Fibroblast of lung (primary cell): Measurements from ENCODE around the gene BHMT2. TPM values are rescaled to one million over a fixed set of nuclear protein-coding genes. Genes with fewer than 3 reads are reported as not detected.

Experiments used
- DNase-seq, 2 donors: peaks; one replicate each; pipeline versions ENCODE4 v3.0.0 to v3.0.0-alpha.2; 2010; ENCODE audit warnings: low read depth in 2 of 2
- H2AFZ ChIP-seq: 2 replicates; pipeline ENCODE4 v1.5.1; 2012; ENCODE audit warnings: low read length, control low read depth, inconsistent platforms
- H3K27ac ChIP-seq: 2 replicates; pipeline ENCODE4 v1.5.1; 2011; ENCODE audit warnings: low read length, control low read depth; ENCODE audit not compliant: insufficient read depth
- H3K27me3 ChIP-seq: 2 replicates; pipeline ENCODE4 v1.5.1; 2011; ENCODE audit warnings: mild to moderate bottlenecking, low read length; ENCODE audit not compliant: control insufficient read depth, insufficient read depth
- H3K36me3 ChIP-seq: 2 replicates; pipeline ENCODE4 v1.5.1; 2011; ENCODE audit warnings: low read length; ENCODE audit not compliant: control insufficient read depth, insufficient read depth
- H3K4me1 ChIP-seq: 2 replicates; pipeline ENCODE4 v1.5.1; 2011; ENCODE audit warnings: low read length; ENCODE audit not compliant: control insufficient read depth, insufficient read depth; ENCODE audit errors: extremely low read depth
- H3K4me2 ChIP-seq: 2 replicates; pipeline ENCODE4 v1.5.1; 2011; ENCODE audit warnings: low read length, control low read depth; ENCODE audit not compliant: insufficient read depth; ENCODE audit errors: extremely low read depth
- H3K4me3 ChIP-seq, 4 experiments: fragments of 200-600 bp in 1 of 4; sonication (generic) in 1 of 4; replicated peaks in 1 of 4; 2 replicates each; pipeline ENCODE4 v1.5.1; 2011 to 2016; ENCODE audit warnings: low read length in 4 of 4, low read depth in 3 of 4, mild to moderate bottlenecking in 3 of 4, control low read depth in 2 of 4, inconsistent platforms in 1 of 4, mixed read lengths in 1 of 4; ENCODE audit not compliant: insufficient read depth in 1 of 4; ENCODE audit errors: control extremely low read depth in 1 of 4
- H3K79me2 ChIP-seq: 2 replicates; pipeline ENCODE4 v1.5.1; 2012; ENCODE audit warnings: mild to moderate bottlenecking, low read length, inconsistent platforms; ENCODE audit not compliant: control insufficient read depth, insufficient read depth
- H3K9ac ChIP-seq: 2 replicates; pipeline ENCODE4 v1.5.1; 2011; ENCODE audit warnings: mild to moderate bottlenecking, low read length, control low read depth; ENCODE audit not compliant: insufficient read depth
- H3K9me3 ChIP-seq: 2 replicates; pipeline ENCODE4 v1.5.1; 2012; ENCODE audit warnings: low read depth, low read length; ENCODE audit not compliant: control insufficient read depth, insufficient read depth
- H4K20me1 ChIP-seq: 2 replicates; pipeline ENCODE4 v1.5.1; 2011; ENCODE audit warnings: low read length; ENCODE audit not compliant: control insufficient read depth, insufficient read depth; ENCODE audit errors: extremely low read depth
- CTCF ChIP-seq, 2 donors: IDR thresholded peaks in 1 of 2; conservative IDR thresholded peaks in 1 of 2; 1 replicate in 1 of 2; 2 replicates in 1 of 2; pipeline ENCODE4 v1.5.1; 2011 to 2012; ENCODE audit warnings: low read length in 2 of 2, control low read depth in 1 of 2, inconsistent platforms in 1 of 2, low read depth in 1 of 2, mild to moderate bottlenecking in 1 of 2
- EZH2 ChIP-seq: IDR thresholded peaks from 2 replicates; pipeline ENCODE4 v1.5.1; 2012; ENCODE audit warnings: low read length, control low read depth, mild to moderate bottlenecking; ENCODE audit errors: missing control alignments
- polyA minus RNA-seq: library from RNA; depleted of rRNA, polyadenylated mRNA; stranded (reverse); fragments of >200 nt; gene quantifications from 2 replicates; pipeline ENCODE4 v1.2.3, GENCODE V29; 2011; ENCODE audit warnings: low replicate concordance
- polyA plus RNA-seq, 2 donors: library from polyadenylated mRNA; depleted of rRNA in 1 of 2; stranded (reverse) in 1 of 2; unstranded in 1 of 2; fragments of >200 nt; gene quantifications; 2 replicates each; pipeline ENCODE4 v1.2.1, GENCODE V29; 2011 to 2012; ENCODE audit warnings: missing spikeins in 1 of 2
- total RNA-seq: library from RNA; depleted of rRNA; stranded (reverse); fragments of >200 nt; gene quantifications from 2 replicates; pipeline ENCODE4 v1.2.1, GENCODE V29; 2014

Gene BHMT2, protein sequence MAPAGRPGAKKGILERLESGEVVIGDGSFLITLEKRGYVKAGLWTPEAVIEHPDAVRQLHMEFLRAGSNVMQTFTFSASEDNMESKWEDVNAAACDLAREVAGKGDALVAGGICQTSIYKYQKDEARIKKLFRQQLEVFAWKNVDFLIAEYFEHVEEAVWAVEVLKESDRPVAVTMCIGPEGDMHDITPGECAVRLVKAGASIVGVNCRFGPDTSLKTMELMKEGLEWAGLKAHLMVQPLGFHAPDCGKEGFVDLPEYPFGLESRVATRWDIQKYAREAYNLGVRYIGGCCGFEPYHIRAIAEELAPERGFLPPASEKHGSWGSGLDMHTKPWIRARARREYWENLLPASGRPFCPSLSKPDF
- total RNA-seq (10.3 and 20.3 TPM in 2 replicates), polyA plus RNA-seq (6.1 and 6.5 TPM in 2 replicates), polyA minus RNA-seq (0.93 TPM in 1 of 2 replicates, not detected in the other)
- polyA plus RNA-seq (2012), result 4.5 and 4.9 TPM in 2 replicates

DNA sequence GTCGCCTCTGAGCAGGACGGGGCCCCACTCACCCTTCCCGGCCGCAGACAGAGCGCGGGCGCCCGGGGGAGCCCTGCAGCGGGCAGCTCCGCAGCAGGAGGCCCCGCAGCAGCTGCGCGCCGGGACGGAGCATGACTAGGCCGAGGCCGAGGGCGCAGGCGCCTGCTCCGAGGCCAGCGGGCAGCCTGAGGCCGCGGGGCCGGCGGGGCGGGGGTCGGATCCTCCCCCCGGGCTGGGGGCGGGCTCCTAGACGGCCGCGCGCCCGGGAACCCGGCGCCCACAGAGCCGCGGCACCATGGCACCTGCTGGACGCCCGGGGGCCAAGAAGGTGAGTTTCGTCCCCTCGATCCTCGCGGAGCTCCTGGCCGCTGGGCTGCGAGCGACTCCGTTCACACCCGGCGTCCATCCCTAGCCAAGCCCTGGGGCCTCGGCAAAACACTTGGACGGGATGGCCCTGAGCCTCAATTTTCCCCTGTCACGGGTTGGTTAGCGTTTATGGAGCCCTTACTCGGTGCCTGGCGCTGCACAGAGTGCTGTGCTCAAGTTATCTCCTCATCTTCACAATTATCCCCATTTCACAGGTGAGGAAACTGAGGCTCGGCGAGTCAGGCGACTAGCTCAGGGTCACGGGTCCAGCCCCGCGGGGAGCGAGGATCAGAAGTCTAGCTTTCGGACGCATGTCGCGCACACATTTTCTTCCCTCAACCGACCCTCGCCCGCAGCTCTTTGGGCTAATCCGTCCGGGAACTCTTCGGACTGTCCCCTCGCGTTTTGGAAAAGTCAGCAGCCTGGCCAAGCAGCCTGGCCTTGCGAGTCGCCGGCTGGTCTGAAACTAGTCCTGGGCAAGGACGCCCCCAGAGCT, at the start of gene BHMT2, which contains the start of gene DMGDH:
Gene BHMT2, plus strand, starts transcription at position 280 of the 862 bp plus-strand sequence. Its CDS starts 16 bp downstream, at position 296.
Gene DMGDH, minus strand, starts transcription at position 187 of the 862 bp plus-strand sequence. Its CDS starts 54 bp downstream, at position 133.
- no peaks in the 10 kb centered on the region for H4K20me1 ChIP-seq
- TF ChIP-seq EZH2 (no peak), CTCF (conservative IDR thresholded peaks at IDR 0.05 in 1 of 2, IDR thresholded peaks at IDR 0.05 in 1 of 2; ENCODE audit: low read depth in 1 of 2, low read length in 2 of 2) (no peak)
- H3K36me3 ChIP-seq, result no peaks in the 10 kb centered on the region
- DNase-seq, result peak; percentile 41 to 68
- peak within 1 kb of the TSS; percentile 14 to 50 (median 24) for H3K4me3 ChIP-seq
- no peaks in the 10 kb centered on the region for H3K79me2 ChIP-seq
- no peaks in the 10 kb centered on the region for H3K27me3 ChIP-seq
- H3K27ac ChIP-seq, result peak within 1 kb of the TSS; percentile 22
- peaks cover 4% of the 10 kb centered on the region for H3K4me1 ChIP-seq
- peak within 1 kb of the TSS; percentile 73 for H2AFZ ChIP-seq
- no peaks in the 10 kb centered on the region for H3K9me3 ChIP-seq
- H3K9ac ChIP-seq, result peak within 1 kb of the TSS; percentile 24
- peak within 1 kb of the TSS; percentile 68 for H3K4me2 ChIP-seq

GRCh38 chr5:79020861-79021561, 48.6 kb upstream of the BHMT2 start:
- H3K36me3 ChIP-seq, result no peaks in the 10 kb centered on the region
- no peak overlapping the region for H3K9ac ChIP-seq
- no peaks in the 10 kb centered on the region for H3K27me3 ChIP-seq
- peak overlapping the region in 2 of 4 experiments; percentile 24 to 39 for H3K4me3 ChIP-seq
- H3K4me2 ChIP-seq, result peak overlapping the region; percentile 74
- no peak overlapping the region for H3K27ac ChIP-seq
- peak; percentile 76 to 87 for DNase-seq
- no peaks in the 10 kb centered on the region for H4K20me1 ChIP-seq
- peaks cover 5% of the 10 kb centered on the region for H3K4me1 ChIP-seq
- H3K9me3 ChIP-seq, result no peaks in the 10 kb centered on the region
- TF ChIP-seq EZH2 (no peak), CTCF (conservative IDR thresholded peaks at IDR 0.05 in 1 of 2, IDR thresholded peaks at IDR 0.05 in 1 of 2; ENCODE audit: low read depth in 1 of 2, low read length in 2 of 2) (peak; percentile 77 to 94)
- H3K79me2 ChIP-seq, result no peaks in the 10 kb centered on the region
- H2AFZ ChIP-seq, result peak overlapping the region; percentile 82
